ENCODE measurements around the gene LMNTD1.

DNA sequence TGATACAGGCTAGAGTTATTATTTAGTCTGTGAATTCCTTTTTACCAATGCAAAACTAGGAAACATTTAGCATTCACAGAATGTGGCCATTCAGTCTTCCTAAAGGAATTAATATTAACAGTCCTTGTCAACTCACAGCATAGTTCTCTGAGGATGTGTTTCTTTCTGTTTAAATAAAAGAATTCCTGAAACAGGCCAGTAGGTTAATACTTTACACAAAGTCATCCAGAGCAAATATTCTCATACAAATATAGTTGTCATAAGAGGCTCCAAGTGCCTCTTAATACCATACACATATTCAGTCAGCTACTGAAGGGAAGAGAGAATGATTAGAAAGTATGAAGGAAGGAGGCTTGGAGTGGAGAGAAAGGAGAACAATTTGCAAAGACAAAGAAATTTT is 120.1 kb downstream of the LMNTD1 start:
- TF ChIP-seq, protein P1, sequence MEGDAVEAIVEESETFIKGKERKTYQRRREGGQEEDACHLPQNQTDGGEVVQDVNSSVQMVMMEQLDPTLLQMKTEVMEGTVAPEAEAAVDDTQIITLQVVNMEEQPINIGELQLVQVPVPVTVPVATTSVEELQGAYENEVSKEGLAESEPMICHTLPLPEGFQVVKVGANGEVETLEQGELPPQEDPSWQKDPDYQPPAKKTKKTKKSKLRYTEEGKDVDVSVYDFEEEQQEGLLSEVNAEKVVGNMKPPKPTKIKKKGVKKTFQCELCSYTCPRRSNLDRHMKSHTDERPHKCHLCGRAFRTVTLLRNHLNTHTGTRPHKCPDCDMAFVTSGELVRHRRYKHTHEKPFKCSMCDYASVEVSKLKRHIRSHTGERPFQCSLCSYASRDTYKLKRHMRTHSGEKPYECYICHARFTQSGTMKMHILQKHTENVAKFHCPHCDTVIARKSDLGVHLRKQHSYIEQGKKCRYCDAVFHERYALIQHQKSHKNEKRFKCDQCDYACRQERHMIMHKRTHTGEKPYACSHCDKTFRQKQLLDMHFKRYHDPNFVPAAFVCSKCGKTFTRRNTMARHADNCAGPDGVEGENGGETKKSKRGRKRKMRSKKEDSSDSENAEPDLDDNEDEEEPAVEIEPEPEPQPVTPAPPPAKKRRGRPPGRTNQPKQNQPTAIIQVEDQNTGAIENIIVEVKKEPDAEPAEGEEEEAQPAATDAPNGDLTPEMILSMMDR (IDR thresholded peaks at IDR 0.05), result no peak
- TF ChIP-seq POLR2A (IDR thresholded peaks at IDR 0.05), result no peak
- no peak for TF ChIP-seq EP300 (IDR thresholded peaks at IDR 0.05)
- no peak for TF ChIP-seq POLR2AphosphoS5 (IDR thresholded peaks at IDR 0.05)

All from stomach (tissue), 4 donors.